Dedifferentiated amniotic fluid mesenchymal stem cell (primary cell): ENCODE measurements around the gene ZNF804B.

Experiments
- DNase-seq: peaks from one replicate; pipeline ENCODE4 v3.0.0-alpha.2; 2016; ENCODE audit errors: extremely low spot score

Gene ZNF804B

GRCh38 chr7:88759230-88760135 lies at the start of gene ZNF804B:
Gene ZNF804B (plus strand): TSS chr7:88759700. CDS start chr7:88759977, 277 bp downstream.
- DNase-seq = no peak

- DNase-seq = no peak
Measured at GRCh38 chr7:88735920-88736319, 23.6 kb upstream of the ZNF804B start.

GRCh38 chr7:88737632-88738031 lies 21.9 kb upstream of the ZNF804B start:
- DNase-seq = no peak

- DNase-seq = no peak
Measured at GRCh38 chr7:88746126-88746525, 13.4 kb upstream of the ZNF804B start.

GRCh38 chr7:88756802-88757201 lies 2.7 kb upstream of the ZNF804B start:
- no peak for DNase-seq

- DNase-seq = no peak
Measured at GRCh38 chr7:88757371-88757770, 2.1 kb upstream of the ZNF804B start.

GRCh38 chr7:88758381-88759229 lies 895 bp upstream of the ZNF804B start:
- DNase-seq = no peak

- DNase-seq = no peak
Measured at GRCh38 chr7:88760136-88760515, 626 bp downstream of the ZNF804B start.

GRCh38 chr7:88761779-88762178 lies 2.3 kb downstream of the ZNF804B start:
- no peak for DNase-seq

GRCh38 chr7:88771417-88771816 lies 11.9 kb downstream of the ZNF804B start:
- DNase-seq = no peak

GRCh38 chr7:88772776-88773175 lies 13.3 kb downstream of the ZNF804B start:
- DNase-seq = no peak

GRCh38 chr7:88775838-88776237 lies 16.3 kb downstream of the ZNF804B start:
- DNase-seq = no peak

- no peak for DNase-seq
Measured at GRCh38 chr7:88787777-88788176, 28.3 kb downstream of the ZNF804B start.

GRCh38 chr7:88789480-88790064 lies 30.1 kb downstream of the ZNF804B start:
- peak; percentile 30 for DNase-seq

GRCh38 chr7:88791891-88792290 lies 32.4 kb downstream of the ZNF804B start:
- DNase-seq = no peak

- DNase-seq = no peak
Measured at GRCh38 chr7:88792361-88792760, 32.9 kb downstream of the ZNF804B start.

- no peak for DNase-seq
Measured at GRCh38 chr7:88795553-88795952, 36.1 kb downstream of the ZNF804B start, which contains the start of gene TEX47. Gene TEX47 (minus strand): TSS chr7:88795737. CDS start chr7:88794942, 795 bp downstream.

GRCh38 chr7:88801046-88801445 lies 41.5 kb downstream of the ZNF804B start:
- DNase-seq = no peak

- DNase-seq = no peak
Measured at GRCh38 chr7:88806280-88807037, 47.0 kb downstream of the ZNF804B start.

GRCh38 chr7:88818552-88818951 lies 59.1 kb downstream of the ZNF804B start:
- no peak for DNase-seq

- no peak for DNase-seq
Measured at GRCh38 chr7:88826222-88826621, 66.7 kb downstream of the ZNF804B start.
